RCC 7860 (cell line): ENCODE measurements around the gene CIRBP.

Experiments used
- DNase-seq: peaks from one replicate; pipeline ENCODE4 v3.0.0-alpha.2; 2015; ENCODE audit warnings: low spot score
- FAIRE-seq: peaks from 2 replicates; lab custom pipeline; 2012; peaks lifted over from hg19 to GRCh38; lab: Jason Lieb, UNC

Gene CIRBP

DNA sequence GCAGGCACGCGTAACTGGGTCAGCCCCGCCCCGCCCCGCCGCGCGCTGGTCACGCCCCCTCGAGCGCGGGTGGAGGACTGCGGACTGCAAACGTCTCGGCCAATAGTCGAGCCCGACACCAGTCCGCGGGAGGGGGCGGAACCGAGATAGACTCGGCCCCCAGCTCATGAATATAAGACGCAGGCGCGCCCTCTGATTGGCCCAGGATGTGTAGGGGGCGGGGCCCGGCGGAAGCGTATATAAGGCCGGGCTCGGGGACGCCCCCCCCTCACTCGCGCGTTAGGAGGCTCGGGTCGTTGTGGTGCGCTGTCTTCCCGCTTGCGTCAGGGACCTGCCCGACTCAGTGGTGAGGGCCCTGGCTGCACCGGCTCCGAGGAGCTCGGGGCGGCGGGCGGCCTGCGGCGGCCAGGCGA lies at the start of gene CIRBP:
TSS of gene CIRBP (plus strand) at position 268 of the 413 bp plus-strand sequence. CDS start 1,602 bp downstream, outside the sequence.
- FAIRE-seq (peak; percentile 86), DNase-seq (peak; percentile 98)

GRCh38 chr19:1219786-1220476 lies 49.2 kb upstream of the CIRBP start:
- FAIRE-seq, result no peak
- no peak for DNase-seq

DNA sequence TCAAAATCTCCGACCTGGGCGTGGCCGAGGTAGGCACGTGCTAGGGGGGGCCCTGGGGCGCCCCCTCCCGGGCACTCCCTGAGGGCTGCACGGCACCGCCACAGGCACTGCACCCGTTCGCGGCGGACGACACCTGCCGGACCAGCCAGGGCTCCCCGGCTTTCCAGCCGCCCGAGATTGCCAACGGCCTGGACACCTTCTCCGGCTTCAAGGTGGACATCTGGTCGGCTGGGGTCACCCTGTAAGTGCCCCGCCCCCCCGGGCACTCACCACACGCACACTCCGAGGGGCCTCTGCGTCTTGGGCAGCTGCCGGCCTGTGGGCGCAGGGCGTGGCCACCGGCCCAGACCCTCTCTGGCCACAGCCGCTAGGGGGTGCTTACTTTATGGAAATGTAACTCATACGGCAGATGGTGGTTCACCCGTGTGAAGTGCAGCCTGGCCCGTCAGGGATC lies 48.6 kb upstream of the CIRBP start:
- FAIRE-seq (no peak), DNase-seq (no peak)

GRCh38 chr19:1220976-1221903 lies 47.9 kb upstream of the CIRBP start:
- FAIRE-seq (no peak), DNase-seq (no peak)

DNA sequence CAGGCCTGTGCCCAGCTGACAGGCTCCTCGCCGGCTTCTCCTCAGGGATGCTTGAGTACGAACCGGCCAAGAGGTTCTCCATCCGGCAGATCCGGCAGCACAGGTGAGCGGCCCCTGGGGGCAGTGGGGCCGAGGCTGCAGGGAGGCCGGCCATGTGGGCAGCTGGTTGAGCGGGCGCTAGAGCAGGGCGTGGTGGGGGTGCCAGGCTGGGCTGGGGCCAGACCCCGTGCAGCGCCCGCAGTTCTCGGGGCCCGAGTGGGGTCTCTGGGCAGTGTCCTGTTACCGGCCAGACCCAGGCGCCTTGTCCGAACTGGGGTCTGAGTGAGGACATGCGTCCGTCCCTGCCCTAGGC lies 47.3 kb upstream of the CIRBP start:
- DNase-seq, result no peak
- no peak for FAIRE-seq

DNA sequence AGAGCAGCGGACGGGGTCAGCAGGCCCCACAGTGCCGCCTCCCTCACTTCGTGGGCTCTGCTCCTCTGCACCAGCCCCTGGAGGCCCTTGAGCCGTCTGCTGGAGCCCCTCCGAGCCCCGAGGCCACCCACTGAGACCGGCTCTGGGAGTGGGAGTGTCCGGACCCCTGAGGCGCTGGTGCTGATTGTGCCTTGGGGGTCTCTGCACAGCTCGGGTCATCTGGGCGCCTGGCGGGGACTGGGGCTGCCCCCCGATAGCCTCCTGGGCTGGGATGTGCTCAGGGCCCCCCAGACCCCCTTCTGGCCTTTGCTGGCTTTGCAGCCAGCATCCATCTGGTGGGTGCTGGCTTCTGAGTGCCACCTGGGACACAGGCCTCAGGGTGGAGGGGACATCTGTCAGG lies 46.7 kb upstream of the CIRBP start:
- no peak for FAIRE-seq
- no peak for DNase-seq

- no peak for FAIRE-seq
Observed at GRCh38 chr19:1223018-1223855, 45.9 kb upstream of the CIRBP start.

DNA sequence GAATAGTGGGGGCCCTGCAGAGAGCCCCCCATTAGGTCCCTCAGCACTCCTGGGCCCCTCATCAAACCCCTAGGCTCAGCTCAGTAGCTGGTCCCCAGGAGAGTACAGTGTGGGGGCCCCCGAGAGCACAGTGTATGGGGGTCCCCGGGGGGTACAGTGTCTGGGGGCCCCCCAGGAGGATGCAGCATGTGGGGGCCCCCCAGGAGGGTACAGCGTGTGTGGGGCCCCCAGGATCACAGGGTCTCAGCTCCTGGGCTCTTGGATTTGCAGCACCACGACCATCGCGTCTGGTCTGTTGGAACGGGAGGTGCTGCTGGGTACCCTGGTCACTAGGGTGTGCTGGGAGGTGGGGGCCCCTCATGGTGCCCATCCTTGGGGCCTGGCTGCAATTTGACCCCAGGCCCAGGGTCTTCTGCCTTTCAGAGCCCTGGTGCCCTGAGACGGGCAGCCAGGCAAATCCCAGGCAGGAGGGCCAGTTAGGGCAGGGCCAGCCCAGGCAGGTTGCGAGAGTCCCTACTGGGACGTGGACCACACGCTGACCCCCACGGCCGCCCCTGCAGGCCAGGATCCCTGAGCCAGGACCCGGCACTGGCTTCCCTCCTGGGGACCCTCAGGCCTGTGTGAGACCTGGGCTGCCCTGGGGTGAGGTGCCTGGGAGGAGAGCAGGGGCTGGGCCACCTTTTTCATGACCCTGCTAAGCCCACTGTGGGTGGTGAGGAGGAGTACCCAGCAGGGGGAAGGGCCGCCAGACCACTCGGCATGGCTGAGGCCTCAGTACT lies 44.9 kb upstream of the CIRBP start:
- FAIRE-seq (no peak), DNase-seq (no peak)

More at GRCh38 chr19:1223018-1223855, 45.9 kb upstream of the CIRBP start:
- DNase-seq, result peak; percentile 34

DNA sequence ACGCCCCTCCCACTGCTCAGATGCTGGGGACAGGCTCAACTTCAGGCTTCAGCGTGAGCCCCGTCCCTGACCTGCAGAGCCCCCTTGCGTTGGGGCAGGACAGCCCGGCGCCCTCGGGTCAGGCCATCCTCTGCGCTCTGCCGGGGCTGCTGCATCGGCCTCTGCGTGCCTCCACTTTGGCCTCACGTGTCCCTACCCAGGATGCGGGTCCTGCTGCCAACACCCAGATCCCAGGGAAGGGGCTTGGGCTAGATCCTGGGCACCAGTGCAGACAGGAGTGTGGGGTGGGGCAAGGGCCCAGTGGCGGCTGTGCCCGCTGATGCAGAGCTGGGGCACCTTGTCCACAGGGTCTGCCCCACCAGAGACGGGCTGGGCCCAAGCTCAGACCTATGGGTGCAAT lies 44.3 kb upstream of the CIRBP start:
- DNase-seq (no peak), FAIRE-seq (no peak)

DNA sequence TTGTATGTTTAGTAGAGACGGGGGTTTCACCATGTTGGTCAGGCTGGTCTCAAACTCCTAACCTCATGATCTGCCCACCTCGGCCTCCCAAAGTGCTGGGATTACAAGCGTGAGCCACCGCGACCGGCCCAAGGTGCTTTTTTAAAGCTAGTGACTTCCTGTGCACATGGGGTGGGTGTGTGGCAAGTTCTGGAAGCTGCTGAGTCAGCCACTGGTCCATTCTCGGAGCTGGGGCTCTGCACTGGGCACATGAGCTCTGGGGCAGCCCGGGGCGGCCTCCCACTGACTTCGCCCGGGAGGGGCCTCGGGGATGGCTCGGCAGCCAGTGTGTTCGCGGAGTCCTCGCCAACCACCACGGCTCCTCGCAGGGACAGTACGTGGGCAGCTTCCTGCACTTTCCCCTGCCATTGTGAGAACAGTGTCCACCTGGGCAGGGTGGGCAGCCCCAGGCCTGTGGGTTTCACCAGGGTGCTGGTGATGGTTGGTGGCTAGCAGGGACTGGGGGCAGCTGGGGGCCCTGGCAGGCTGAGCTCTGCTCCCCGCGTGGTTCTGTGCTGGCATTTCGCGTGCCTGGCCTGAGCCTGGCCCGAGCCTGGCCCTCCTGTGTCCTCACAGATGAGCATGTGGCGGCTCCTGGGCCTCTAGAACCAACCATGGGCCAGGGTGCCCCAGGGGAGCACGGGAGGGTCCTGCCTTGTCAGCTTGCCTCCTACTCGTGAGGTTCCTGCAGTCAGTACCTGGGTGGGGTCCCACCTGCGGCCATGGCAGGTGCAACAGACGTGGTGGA lies 43.5 kb upstream of the CIRBP start:
- DNase-seq (no peak), FAIRE-seq (no peak)

- FAIRE-seq (no peak), DNase-seq (no peak)
Observed at GRCh38 chr19:1226227-1226518, 43.0 kb upstream of the CIRBP start.

- no peak for FAIRE-seq
- no peak for DNase-seq
Observed at GRCh38 chr19:1226522-1227303, 42.4 kb upstream of the CIRBP start.

DNA sequence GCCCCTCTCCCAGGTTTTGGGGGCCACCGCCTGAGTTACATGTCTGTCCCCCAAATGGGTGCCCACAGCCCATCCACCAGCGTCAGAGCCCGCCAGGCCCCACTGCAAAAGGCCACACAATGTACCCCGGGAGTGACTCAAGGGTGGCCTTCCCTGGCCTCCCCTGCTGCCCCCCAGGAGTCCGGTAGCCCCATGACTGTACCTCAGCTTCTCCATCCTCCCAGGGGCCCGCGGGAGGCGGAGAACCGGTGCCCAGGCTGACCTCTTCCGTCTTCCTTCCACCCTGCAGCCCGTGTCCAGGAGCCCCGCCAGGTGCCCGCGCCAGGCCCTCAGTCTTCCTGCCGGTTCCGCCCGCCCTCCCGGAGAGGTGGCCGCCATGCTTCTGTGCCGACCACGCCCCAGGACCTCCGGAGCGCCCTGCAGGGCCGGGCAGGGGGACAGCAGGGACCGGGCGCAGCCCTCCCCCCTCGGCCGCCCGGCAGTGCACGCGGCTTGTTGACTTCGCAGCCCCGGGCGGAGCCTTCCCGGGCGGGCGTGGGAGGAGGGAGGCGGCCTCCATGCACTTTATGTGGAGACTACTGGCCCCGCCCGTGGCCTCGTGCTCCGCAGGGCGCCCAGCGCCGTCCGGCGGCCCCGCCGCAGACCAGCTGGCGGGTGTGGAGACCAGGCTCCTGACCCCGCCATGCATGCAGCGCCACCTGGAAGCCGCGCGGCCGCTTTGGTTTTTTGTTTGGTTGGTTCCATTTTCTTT lies 41.7 kb upstream of the CIRBP start:
- DNase-seq, result no peak

DNA sequence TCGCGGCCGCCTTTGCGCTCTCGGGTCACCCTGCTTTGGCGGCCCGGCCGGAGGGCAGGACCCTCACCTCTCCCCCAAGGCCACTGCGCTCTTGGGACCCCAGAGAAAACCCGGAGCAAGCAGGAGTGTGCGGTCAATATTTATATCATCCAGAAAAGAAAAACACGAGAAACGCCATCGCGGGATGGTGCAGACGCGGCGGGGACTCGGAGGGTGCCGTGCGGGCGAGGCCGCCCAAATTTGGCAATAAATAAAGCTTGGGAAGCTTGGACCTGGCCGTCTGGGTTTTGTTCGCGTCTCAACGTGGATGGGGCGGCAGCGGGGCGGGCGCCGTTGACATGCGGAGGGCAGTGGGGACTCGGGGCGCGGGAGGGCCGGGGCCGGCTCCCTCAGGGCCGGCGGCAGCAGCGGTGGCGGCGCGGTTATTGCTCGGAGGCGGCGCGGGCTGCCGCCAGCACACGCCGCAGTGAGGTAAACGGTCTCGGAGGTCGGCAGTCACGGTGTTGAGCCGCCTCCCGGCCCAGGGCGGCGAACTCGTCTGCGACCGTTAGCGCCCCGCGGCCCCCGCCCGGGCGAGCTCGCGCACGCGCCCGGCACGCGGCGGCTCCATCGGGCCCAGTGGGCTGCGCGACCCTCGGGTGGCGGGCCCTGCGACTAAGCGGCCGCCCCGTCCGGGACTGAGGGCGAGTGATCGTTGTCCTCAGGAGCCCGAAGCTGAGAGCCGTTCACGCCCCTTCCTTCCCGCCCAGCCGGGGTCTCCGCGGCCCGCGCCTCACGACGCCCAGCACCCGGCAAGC lies 40.8 kb upstream of the CIRBP start:
- FAIRE-seq, result no peak
- no peak for DNase-seq

More for the DNA sequence above, 41.7 kb upstream of the CIRBP start:
- FAIRE-seq, result no peak

- FAIRE-seq (no peak), DNase-seq (no peak)
Observed at GRCh38 chr19:1229056-1229923, 39.8 kb upstream of the CIRBP start.
